ENCODE data around the gene PCNX2. TPM values are rescaled to one million over a fixed set of nuclear protein-coding genes. Genes with fewer than 3 reads are reported as not detected.

The PCNX2 gene
- total and polyA plus RNA-seq, 9 donors, result 5.7 to 26.0 (median 18.9) TPM

DNA sequence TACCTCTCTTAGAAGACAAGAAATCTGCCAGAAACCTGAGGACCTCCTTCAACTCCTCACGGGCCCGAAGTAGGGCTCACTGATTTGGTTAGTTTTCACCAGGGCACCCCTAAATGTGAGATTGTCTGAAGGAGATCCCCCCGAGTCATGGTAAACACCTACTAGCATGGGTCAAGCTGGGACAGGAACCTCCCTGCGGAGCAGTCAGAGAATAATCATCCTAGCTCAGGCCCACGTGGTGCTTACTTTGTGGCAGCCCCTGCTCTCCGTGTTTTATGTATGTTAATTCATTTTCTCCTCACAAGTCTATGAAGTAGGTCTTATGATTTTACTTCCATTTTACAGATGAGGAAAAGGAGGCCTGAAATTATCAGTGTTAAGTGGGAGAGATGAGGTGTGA is 206.9 kb downstream of the PCNX2 start:
- DNase-seq, result no peak
- H3K27ac ChIP-seq, result no peak overlapping the region
- 92 to 97% (median 95%) methylated on average over 6 of the region's 6 CpGs for WGBS, 3 donors
- no peaks in the 10 kb centered on the region for H3K4me1 ChIP-seq (ENCODE audit: insufficient read depth)
- no peaks in the 10 kb centered on the region for H3K27me3 ChIP-seq
- TF ChIP-seq POLR2A (IDR thresholded peaks at IDR 0.05), result no peak
- TF ChIP-seq CTCF (IDR thresholded peaks at IDR 0.05), result no peak
- no peak for TF ChIP-seq EP300 (IDR thresholded peaks at IDR 0.05)
- no peaks in the 10 kb centered on the region for H3K36me3 ChIP-seq
- no peak overlapping the region for H3K4me3 ChIP-seq
- H3K9me3 ChIP-seq, result no peaks in the 10 kb centered on the region
- intact Hi-C loops (cut with DNase I), result no loop called here

DNA sequence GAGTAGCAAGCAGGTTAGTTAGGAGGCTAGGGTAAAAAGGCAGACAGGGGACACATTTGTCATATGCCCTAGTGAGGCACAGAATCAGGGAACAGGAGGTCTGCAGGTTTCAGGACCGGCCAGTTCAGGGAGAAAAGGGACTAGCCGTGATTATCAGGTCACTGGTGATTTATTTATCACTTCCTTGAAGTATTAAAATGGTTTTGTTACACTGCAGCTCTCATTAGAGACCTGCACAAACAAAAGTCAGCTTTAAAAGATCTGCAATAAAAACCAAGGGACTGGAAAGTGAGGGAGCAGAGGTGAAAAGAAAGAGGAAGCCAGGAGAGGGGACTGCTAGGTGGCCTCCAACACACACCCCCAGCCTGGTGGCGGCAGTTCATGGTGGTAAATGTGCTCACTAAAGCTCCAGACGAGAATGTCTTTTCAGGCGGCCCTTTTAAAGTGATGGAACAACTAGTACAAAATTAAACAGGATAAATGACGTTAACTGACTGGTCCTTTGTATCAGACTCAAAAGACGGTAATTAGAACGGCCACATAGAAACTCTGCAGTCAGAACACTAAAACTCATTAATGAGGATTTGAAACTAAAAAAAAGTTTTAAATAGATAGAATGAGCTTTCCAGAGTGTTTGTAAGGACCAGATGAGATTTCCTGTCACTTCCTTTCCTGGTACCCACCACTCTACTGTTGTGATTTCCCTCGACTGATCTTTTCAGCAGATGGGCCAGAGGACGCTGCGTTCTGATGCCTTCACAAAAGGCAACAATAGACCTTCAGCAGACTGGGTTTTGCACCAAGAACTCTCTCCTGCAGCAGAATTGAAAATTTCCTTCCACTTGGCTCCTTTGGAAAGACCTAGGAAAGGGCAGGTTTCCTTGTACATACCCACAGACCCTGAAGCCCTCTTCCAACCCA is 208.3 kb downstream of the PCNX2 start:
- Histone ChIP-seq H3K4me3 (no peak overlapping the region), H3K27ac (no peak overlapping the region), H3K27me3 (no peaks in the 10 kb centered on the region), H3K36me3 (no peaks in the 10 kb centered on the region), H3K9me3 (no peaks in the 10 kb centered on the region), H3K4me1 (ENCODE audit: insufficient read depth) (no peaks in the 10 kb centered on the region)
- intact Hi-C loops (cut with DNase I), result no loop called here
- TF ChIP-seq CTCF (IDR thresholded peaks at IDR 0.05), result no peak
- TF ChIP-seq EP300 (IDR thresholded peaks at IDR 0.05), result no peak
- TF ChIP-seq POLR2A (IDR thresholded peaks at IDR 0.05), result no peak
- no peak for DNase-seq
- WGBS, 3 donors, result 85 to 86% (median 85%) methylated on average over 11 of the region's 11 CpGs

- Histone ChIP-seq H3K27ac (no peak overlapping the region), H3K36me3 (no peaks in the 10 kb centered on the region), H3K9me3 (no peaks in the 10 kb centered on the region), H3K4me1 (ENCODE audit: insufficient read depth) (peaks cover 2% of the 10 kb centered on the region), H3K4me3 (no peak overlapping the region), H3K27me3 (no peaks in the 10 kb centered on the region)
- 88 to 95% (median 94%) methylated on average over 3 of the region's 3 CpGs for WGBS, 3 donors
- intact Hi-C loops (cut with DNase I), result no loop called here
- no peak for DNase-seq
- no peak for TF ChIP-seq CTCF (IDR thresholded peaks at IDR 0.05)
- no peak for TF ChIP-seq POLR2A (IDR thresholded peaks at IDR 0.05)
- no peak for TF ChIP-seq EP300 (IDR thresholded peaks at IDR 0.05)
Observed at GRCh38 chr1:233085566-233085965, 210.0 kb downstream of the PCNX2 start.

- no peak overlapping the region for H3K4me3 ChIP-seq
- H3K36me3 ChIP-seq, result no peaks in the 10 kb centered on the region
- H3K4me1 ChIP-seq (ENCODE audit: insufficient read depth), result peaks cover 4% of the 10 kb centered on the region
- H3K27ac ChIP-seq, result no peak overlapping the region
- WGBS, 3 donors, result 95 to 97% (median 96%) methylated on average over 12 of the region's 12 CpGs
- H3K27me3 ChIP-seq, result no peaks in the 10 kb centered on the region
- no peaks in the 10 kb centered on the region for H3K9me3 ChIP-seq
- intact Hi-C loops (cut with DNase I), result no loop called here
- TF ChIP-seq POLR2A (IDR thresholded peaks at IDR 0.05) (no peak), EP300 (IDR thresholded peaks at IDR 0.05) (no peak), CTCF (IDR thresholded peaks at IDR 0.05) (no peak)
- no peak for DNase-seq
Observed at GRCh38 chr1:233082778-233083550, 212.6 kb downstream of the PCNX2 start.
